ENCODE results near the gene KIF4B. TPM values are rescaled to one million over a fixed set of nuclear protein-coding genes. Genes with fewer than 3 reads are reported as not detected.

Gene KIF4B
- total RNA-seq = under 1 TPM in 4 of 7 donors, not detected in 3; 0.06 to 0.26 (median 0.16) TPM
- polyA plus RNA-seq = not detected
- long read RNA-seq, donor 1 = 0 reads
- long read RNA-seq, donor 2 = 0 reads

- Histone ChIP-seq H3K4me3 (no peak within 1 kb of the TSS), H3K4me1 (no peaks in the 10 kb centered on the region), H3K27me3 (replicated peaks in 1 of 7) (peaks cover 0 to 10% (median 0%) of the 10 kb centered on the region in 7 donors), H3K27ac (no peak within 1 kb of the TSS), H3K9me3 (no peaks in the 10 kb centered on the region), H3K36me3 (no peaks in the 10 kb centered on the region)
- DNase-seq = no peak
- 90 to 97% (median 93%) methylated on average over 21 of the region's 21 CpGs for WGBS, 5 donors
- intact Hi-C loops (cut with DNase I; ENCODE audit: low total_unique reads) = no loop called here
- TF ChIP-seq CTCF (IDR thresholded peaks at IDR 0.05 in 8 of 11, conservative IDR thresholded peaks at IDR 0.05 in 3 of 11) = no peak
- TF ChIP-seq POLR2A (IDR thresholded peaks at IDR 0.05) = no peak
- no peak for TF ChIP-seq POLR2AphosphoS5 (IDR thresholded peaks at IDR 0.05)
Observed at GRCh38 chr5:155013526-155013925, at the start of gene KIF4B. KIF4B (plus strand) TSS chr5:155013755; CDS start chr5:155013860, 105 bp downstream.

GRCh38 chr5:154966081-154966841 lies 47.3 kb upstream of the KIF4B start:
- 52 to 89% (median 79%) methylated on average over 7 of the region's 7 CpGs for WGBS, 5 donors
- H3K4me3 ChIP-seq = peak overlapping the region in 2 of 8 donors; percentile 22 to 56
- intact Hi-C loops (cut with DNase I; ENCODE audit: low total_unique reads) = no loop called here

GRCh38 chr5:154966874-154967273 lies 46.7 kb upstream of the KIF4B start:
- H3K4me1 ChIP-seq = peaks cover 0 to 30% (median 2%) of the 10 kb centered on the region in 6 donors
- intact Hi-C loops (cut with DNase I; ENCODE audit: low total_unique reads) = no loop called here
- WGBS, 5 donors = 83 to 90% (median 85%) methylated on average over 3 of the region's 3 CpGs
- no peak for TF ChIP-seq POLR2AphosphoS5 (IDR thresholded peaks at IDR 0.05)
- TF ChIP-seq POLR2A (IDR thresholded peaks at IDR 0.05) = no peak
- TF ChIP-seq CTCF (IDR thresholded peaks at IDR 0.05 in 8 of 11, conservative IDR thresholded peaks at IDR 0.05 in 3 of 11) = no peak
- H3K36me3 ChIP-seq = peaks cover 0 to 79% (median 28%) of the 10 kb centered on the region in 6 donors
- H3K27ac ChIP-seq = peak overlapping the region in 6 of 8 donors; percentile 1 to 81 (median 73)
- no peaks in the 10 kb centered on the region for H3K27me3 ChIP-seq (replicated peaks in 1 of 7)
- peak overlapping the region in 2 of 8 donors; percentile 22 to 56 for H3K4me3 ChIP-seq
- H3K9me3 ChIP-seq = no peaks in the 10 kb centered on the region
- no peak for DNase-seq

More at GRCh38 chr5:154966081-154966841, 47.3 kb upstream of the KIF4B start:
- H3K36me3 ChIP-seq = peaks cover 0 to 86% (median 34%) of the 10 kb centered on the region in 6 donors
- no peaks in the 10 kb centered on the region for H3K27me3 ChIP-seq (replicated peaks in 1 of 7)
- no peak for DNase-seq
- H3K9me3 ChIP-seq = no peaks in the 10 kb centered on the region
- H3K27ac ChIP-seq = peak overlapping the region in 7 of 8 donors; percentile 52 to 81 (median 74)
- TF ChIP-seq CTCF (IDR thresholded peaks at IDR 0.05 in 8 of 11, conservative IDR thresholded peaks at IDR 0.05 in 3 of 11) (no peak), POLR2AphosphoS5 (IDR thresholded peaks at IDR 0.05) (peak in 2 of 3 donors; percentile 13 to 74), POLR2A (IDR thresholded peaks at IDR 0.05) (no peak)
- peaks cover 0 to 30% (median 2%) of the 10 kb centered on the region in 6 donors for H3K4me1 ChIP-seq

GRCh38 chr5:154967421-154968024 lies 46.0 kb upstream of the KIF4B start:
- TF ChIP-seq POLR2AphosphoS5 (IDR thresholded peaks at IDR 0.05) (no peak), CTCF (IDR thresholded peaks at IDR 0.05 in 8 of 11, conservative IDR thresholded peaks at IDR 0.05 in 3 of 11) (peak in 8 of 11 experiments; percentile 17 to 58 (median 48)), POLR2A (IDR thresholded peaks at IDR 0.05) (no peak)
- H3K4me3 ChIP-seq = peak overlapping the region in 3 of 8 donors; percentile 17 to 56 (median 22)
- peak overlapping the region in 4 of 8 donors; percentile 68 to 81 (median 80) for H3K27ac ChIP-seq
- no peak for DNase-seq
- WGBS, 5 donors = 72 to 85% (median 78%) methylated on average over 5 of the region's 5 CpGs
- peaks cover 0 to 30% (median 2%) of the 10 kb centered on the region in 6 donors for H3K4me1 ChIP-seq
- intact Hi-C loops (cut with DNase I; ENCODE audit: low total_unique reads) = no loop called here
- no peaks in the 10 kb centered on the region for H3K9me3 ChIP-seq
- H3K36me3 ChIP-seq = peaks cover 0 to 73% (median 26%) of the 10 kb centered on the region in 6 donors
- no peaks in the 10 kb centered on the region for H3K27me3 ChIP-seq (replicated peaks in 1 of 7)

Measured in spleen (tissue), 13 donors.